ENCODE results near the gene MUSTN1.

The MUSTN1 gene

DNA sequence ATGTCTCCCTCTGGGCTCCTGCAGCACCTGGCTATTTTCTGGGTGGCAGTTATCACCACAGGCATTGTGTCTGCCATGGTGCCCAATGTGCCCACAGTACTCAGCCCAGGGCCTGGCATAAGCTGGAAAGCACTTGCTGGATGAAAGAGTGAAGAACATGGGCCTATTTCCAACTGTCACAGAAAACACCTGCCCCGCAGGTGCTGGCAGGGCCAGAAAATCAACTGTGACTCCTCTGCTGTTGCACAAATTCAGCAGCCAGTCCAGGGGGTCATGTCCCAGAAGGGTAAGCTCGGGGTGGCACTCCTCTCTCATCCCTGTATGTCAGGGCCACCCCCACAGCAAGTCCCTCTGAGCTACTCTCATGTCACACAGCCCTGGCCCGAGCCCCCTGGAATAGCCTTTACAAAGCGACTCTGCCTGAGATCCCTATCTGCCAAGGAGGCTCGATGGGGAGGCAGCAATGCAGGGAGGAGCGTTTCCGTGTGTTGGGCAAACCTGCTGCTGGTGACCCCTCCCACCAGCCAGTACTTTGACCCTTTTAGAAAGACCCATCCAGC is 23.3 kb downstream of the MUSTN1 start:
- H3K27ac ChIP-seq (ENCODE audit: insufficient read depth in 1 of 2, low read depth in 1 of 2, low read length in 2 of 2, poor library complexity in 1 of 2, severe bottlenecking in 2 of 2), result no peak overlapping the region
- ChIA-PET CTCF (interaction anchor here (1.0 to 2.6 kb wide), 3 partner anchors 10 to 32 kb away, joined by 3 to 12 read pairs (median 4); no protein-coding TSS in a partner anchor), POLR2A (no interaction called here)
- H3K4me1 ChIP-seq (ENCODE audit: control extremely low read depth in 1 of 4, control insufficient read depth in 4 of 4, insufficient read depth in 4 of 4, low read length in 3 of 4), result peaks cover 0 to 13% (median 10%) of the 10 kb centered on the region in 4 experiments
- 100% methylated on average over 7 of the region's 7 CpGs for WGBS (ENCODE audit: insufficient coverage)
- no peak overlapping the region for H3K4me3 ChIP-seq (ENCODE audit: control insufficient read depth in 1 of 7, extremely low read depth in 1 of 7, insufficient read depth in 4 of 7, low read depth in 2 of 7, low read length in 6 of 7)
- no peaks in the 10 kb centered on the region for H3K9me3 ChIP-seq (ENCODE audit: control extremely low read depth in 1 of 5, control insufficient read depth in 4 of 5, insufficient read depth in 2 of 5, low read depth in 1 of 5, low read length in 4 of 5)
- no peaks in the 10 kb centered on the region for H3K27me3 ChIP-seq (replicated peaks in 2 of 5; ENCODE audit: control insufficient read depth in 4 of 5, insufficient read depth in 5 of 5, low read length in 4 of 5)
- no peaks in the 10 kb centered on the region for H3K36me3 ChIP-seq (ENCODE audit: control insufficient read depth in 4 of 4, insufficient read depth in 4 of 4, low read length in 3 of 4)
- DNase-seq, result no peak

DNA sequence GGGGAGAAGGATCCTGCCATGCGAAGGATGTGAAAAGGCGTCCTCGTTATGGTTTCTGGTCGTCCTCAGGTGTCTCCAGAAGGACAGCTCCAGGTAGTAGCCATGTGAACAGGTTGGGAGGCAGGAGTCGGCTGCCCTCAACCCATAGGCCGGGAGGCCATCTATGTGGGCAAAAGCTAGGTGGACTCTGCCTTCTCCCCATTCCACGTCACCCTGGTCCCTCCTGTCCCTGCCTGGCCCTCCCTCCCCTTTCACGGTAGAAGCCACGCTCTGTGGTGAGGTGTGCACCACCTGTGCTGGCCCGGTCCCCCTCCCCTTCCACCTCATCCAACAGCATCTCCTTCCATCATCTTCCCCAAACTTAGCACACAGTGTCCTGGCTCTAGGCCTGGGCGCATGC is 23.9 kb downstream of the MUSTN1 start:
- no peak overlapping the region for H3K4me3 ChIP-seq (ENCODE audit: control insufficient read depth in 1 of 7, extremely low read depth in 1 of 7, insufficient read depth in 4 of 7, low read depth in 2 of 7, low read length in 6 of 7)
- H3K9me3 ChIP-seq (ENCODE audit: control extremely low read depth in 1 of 5, control insufficient read depth in 4 of 5, insufficient read depth in 2 of 5, low read depth in 1 of 5, low read length in 4 of 5), result no peaks in the 10 kb centered on the region
- WGBS (ENCODE audit: insufficient coverage), result 95% methylated on average over 10 of the region's 11 CpGs
- DNase-seq, result no peak
- H3K4me1 ChIP-seq (ENCODE audit: control extremely low read depth in 1 of 4, control insufficient read depth in 4 of 4, insufficient read depth in 4 of 4, low read length in 3 of 4), result peaks cover 0 to 13% (median 10%) of the 10 kb centered on the region in 4 experiments
- no peak overlapping the region for H3K27ac ChIP-seq (ENCODE audit: insufficient read depth in 1 of 2, low read depth in 1 of 2, low read length in 2 of 2, poor library complexity in 1 of 2, severe bottlenecking in 2 of 2)
- H3K27me3 ChIP-seq (replicated peaks in 2 of 5; ENCODE audit: control insufficient read depth in 4 of 5, insufficient read depth in 5 of 5, low read length in 4 of 5), result no peaks in the 10 kb centered on the region
- POLR2A ChIA-PET, result no interaction called here
- CTCF ChIA-PET, result interaction anchor here (1.0 to 2.6 kb wide), 3 partner anchors 10 to 33 kb away, joined by 3 to 12 read pairs (median 3); no protein-coding TSS in a partner anchor
- no peaks in the 10 kb centered on the region for H3K36me3 ChIP-seq (ENCODE audit: control insufficient read depth in 4 of 4, insufficient read depth in 4 of 4, low read length in 3 of 4)

DNA sequence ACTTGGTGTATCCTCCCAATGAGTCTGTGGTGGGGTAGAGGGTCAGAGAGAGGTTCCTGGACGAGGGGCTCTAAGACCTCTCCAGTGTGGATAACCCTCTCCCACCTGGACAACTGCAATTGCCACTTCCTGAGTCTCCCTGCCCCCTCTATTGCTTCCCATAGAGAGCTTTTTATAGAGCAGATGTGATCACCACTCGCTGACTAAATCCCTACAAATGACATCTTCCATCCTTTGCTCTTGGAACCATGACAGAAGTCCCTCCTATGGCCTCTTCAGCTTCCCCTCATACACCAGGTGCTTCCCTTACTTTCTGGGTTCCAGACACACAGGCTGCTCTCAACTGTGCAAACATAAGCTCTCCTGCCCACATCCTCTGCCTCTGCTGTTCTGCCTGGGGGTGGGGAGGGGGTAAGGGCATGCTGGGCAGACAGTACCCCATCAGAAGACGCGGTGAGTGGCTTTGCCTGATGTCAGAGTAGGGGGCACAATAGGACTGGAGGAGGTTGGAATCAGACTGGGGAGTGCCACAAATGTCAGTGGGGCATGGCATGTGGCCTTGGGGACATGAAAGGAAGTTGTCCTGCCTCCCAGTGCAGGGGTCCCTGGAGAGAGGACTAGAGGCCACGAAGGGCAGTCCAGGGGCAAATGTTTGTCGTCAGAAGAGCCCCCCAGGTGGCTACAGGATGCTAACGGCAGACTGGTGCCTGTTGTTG is 25.0 kb downstream of the MUSTN1 start:
- no peaks in the 10 kb centered on the region for H3K9me3 ChIP-seq (ENCODE audit: control extremely low read depth in 1 of 5, control insufficient read depth in 4 of 5, insufficient read depth in 2 of 5, low read depth in 1 of 5, low read length in 4 of 5)
- CTCF ChIA-PET, result interaction anchor here (1.0 to 1.7 kb wide), 5 partner anchors 9 to 34 kb away, joined by 3 to 5 read pairs (median 3); no protein-coding TSS in a partner anchor

DNA sequence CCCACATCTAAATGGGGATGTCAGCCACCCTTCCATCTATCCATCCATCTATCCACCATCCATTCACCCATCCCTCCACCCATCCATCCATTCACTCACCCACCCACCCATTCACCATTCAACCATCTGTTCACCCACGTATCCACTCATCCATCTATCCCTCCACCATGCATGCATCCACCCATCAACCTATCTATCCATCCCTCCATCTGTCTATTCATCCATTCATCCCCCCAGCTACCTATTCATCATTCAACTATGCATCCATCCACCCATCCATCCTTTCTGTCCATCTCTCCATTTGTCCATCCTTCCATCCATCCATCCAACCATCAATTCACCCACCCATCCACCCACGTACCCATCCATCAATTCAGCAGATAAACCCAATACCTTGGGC is 25.7 kb downstream of the MUSTN1 start:
- Histone ChIP-seq H3K9me3 (ENCODE audit: control extremely low read depth in 1 of 5, control insufficient read depth in 4 of 5, insufficient read depth in 2 of 5, low read depth in 1 of 5, low read length in 4 of 5) (no peaks in the 10 kb centered on the region), H3K36me3 (ENCODE audit: control insufficient read depth in 4 of 4, insufficient read depth in 4 of 4, low read length in 3 of 4) (no peaks in the 10 kb centered on the region), H3K27me3 (replicated peaks in 2 of 5; ENCODE audit: control insufficient read depth in 4 of 5, insufficient read depth in 5 of 5, low read length in 4 of 5) (no peaks in the 10 kb centered on the region), H3K4me3 (ENCODE audit: control insufficient read depth in 1 of 7, extremely low read depth in 1 of 7, insufficient read depth in 4 of 7, low read depth in 2 of 7, low read length in 6 of 7) (no peak overlapping the region), H3K4me1 (ENCODE audit: control extremely low read depth in 1 of 4, control insufficient read depth in 4 of 4, insufficient read depth in 4 of 4, low read length in 3 of 4) (peaks cover 0 to 13% (median 10%) of the 10 kb centered on the region in 4 experiments), H3K27ac (ENCODE audit: insufficient read depth in 1 of 2, low read depth in 1 of 2, low read length in 2 of 2, poor library complexity in 1 of 2, severe bottlenecking in 2 of 2) (peak overlapping the region in 1 of 2 experiments; percentile 6)
- ChIA-PET POLR2A (no interaction called here), CTCF (interaction anchor here (1.0 to 1.7 kb wide), 5 partner anchors 8 to 35 kb away, joined by 3 to 5 read pairs (median 3); no protein-coding TSS in a partner anchor)
- 86% methylated on average over 1 of the region's 2 CpGs for WGBS (ENCODE audit: insufficient coverage)
- DNase-seq, result no peak

More for the DNA sequence above, 25.0 kb downstream of the MUSTN1 start:
- H3K4me3 ChIP-seq (ENCODE audit: control insufficient read depth in 1 of 7, extremely low read depth in 1 of 7, insufficient read depth in 4 of 7, low read depth in 2 of 7, low read length in 6 of 7), result no peak overlapping the region
- H3K27me3 ChIP-seq (replicated peaks in 2 of 5; ENCODE audit: control insufficient read depth in 4 of 5, insufficient read depth in 5 of 5, low read length in 4 of 5), result no peaks in the 10 kb centered on the region
- peak; percentile 39 to 96 (median 92) for DNase-seq
- H3K36me3 ChIP-seq (ENCODE audit: control insufficient read depth in 4 of 4, insufficient read depth in 4 of 4, low read length in 3 of 4), result no peaks in the 10 kb centered on the region
- peak overlapping the region in 1 of 2 experiments; percentile 6 for H3K27ac ChIP-seq (ENCODE audit: insufficient read depth in 1 of 2, low read depth in 1 of 2, low read length in 2 of 2, poor library complexity in 1 of 2, severe bottlenecking in 2 of 2)
- POLR2A ChIA-PET, result no interaction called here
- WGBS (ENCODE audit: insufficient coverage), result 51% methylated on average over 7 of the region's 7 CpGs
- peaks cover 0 to 13% (median 10%) of the 10 kb centered on the region in 4 experiments for H3K4me1 ChIP-seq (ENCODE audit: control extremely low read depth in 1 of 4, control insufficient read depth in 4 of 4, insufficient read depth in 4 of 4, low read length in 3 of 4)

DNA sequence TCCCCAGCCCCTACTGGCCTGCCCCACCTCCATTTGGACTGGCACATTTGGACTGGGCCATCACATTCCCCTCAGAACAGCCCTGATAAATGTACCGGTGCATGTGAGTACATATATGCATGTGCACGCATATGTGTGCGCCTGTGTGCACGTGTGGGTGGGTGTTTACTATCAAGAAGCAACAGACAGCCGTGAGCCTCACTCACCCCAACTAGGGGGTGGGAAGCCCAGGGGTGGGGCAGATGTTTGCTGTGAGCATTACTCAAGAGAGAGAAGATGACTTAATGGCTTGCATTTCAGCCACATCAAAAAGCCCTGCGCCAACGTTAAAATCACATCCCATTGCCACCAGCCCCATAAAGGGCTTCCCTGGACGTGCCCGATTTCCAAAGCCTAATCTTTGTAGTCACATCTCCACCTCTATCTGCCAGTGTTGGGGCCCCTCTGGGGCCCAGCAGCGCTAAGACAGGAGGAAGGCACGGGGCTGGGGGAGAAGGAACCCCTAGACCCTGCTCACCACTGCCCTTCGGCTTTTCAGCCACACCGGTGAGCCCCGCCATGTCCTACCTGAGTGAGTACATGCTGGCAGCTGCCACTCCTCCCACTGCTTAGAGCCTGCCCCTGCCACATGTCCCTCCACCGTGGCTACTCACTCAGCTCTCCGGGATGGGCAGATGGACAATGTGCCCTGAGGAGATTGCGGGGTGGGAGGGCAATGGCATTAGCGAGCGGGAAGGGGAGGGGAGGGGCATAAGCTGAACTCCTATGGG is 29.4 kb downstream of the MUSTN1 start:
- Histone ChIP-seq H3K9me3 (ENCODE audit: control extremely low read depth in 1 of 5, control insufficient read depth in 4 of 5, insufficient read depth in 2 of 5, low read depth in 1 of 5, low read length in 4 of 5) (no peaks in the 10 kb centered on the region), H3K4me3 (ENCODE audit: control insufficient read depth in 1 of 7, extremely low read depth in 1 of 7, insufficient read depth in 4 of 7, low read depth in 2 of 7, low read length in 6 of 7) (no peak overlapping the region), H3K4me1 (ENCODE audit: control extremely low read depth in 1 of 4, control insufficient read depth in 4 of 4, insufficient read depth in 4 of 4, low read length in 3 of 4) (peaks cover 0 to 13% (median 10%) of the 10 kb centered on the region in 4 experiments), H3K27me3 (replicated peaks in 2 of 5; ENCODE audit: control insufficient read depth in 4 of 5, insufficient read depth in 5 of 5, low read length in 4 of 5) (no peaks in the 10 kb centered on the region), H3K36me3 (ENCODE audit: control insufficient read depth in 4 of 4, insufficient read depth in 4 of 4, low read length in 3 of 4) (no peaks in the 10 kb centered on the region), H3K27ac (ENCODE audit: insufficient read depth in 1 of 2, low read depth in 1 of 2, low read length in 2 of 2, poor library complexity in 1 of 2, severe bottlenecking in 2 of 2) (no peak overlapping the region)
- DNase-seq, result no peak
- ChIA-PET CTCF (no interaction called here), POLR2A (no interaction called here)
- WGBS (ENCODE audit: insufficient coverage), result 90% methylated on average over 10 of the region's 19 CpGs

DNA sequence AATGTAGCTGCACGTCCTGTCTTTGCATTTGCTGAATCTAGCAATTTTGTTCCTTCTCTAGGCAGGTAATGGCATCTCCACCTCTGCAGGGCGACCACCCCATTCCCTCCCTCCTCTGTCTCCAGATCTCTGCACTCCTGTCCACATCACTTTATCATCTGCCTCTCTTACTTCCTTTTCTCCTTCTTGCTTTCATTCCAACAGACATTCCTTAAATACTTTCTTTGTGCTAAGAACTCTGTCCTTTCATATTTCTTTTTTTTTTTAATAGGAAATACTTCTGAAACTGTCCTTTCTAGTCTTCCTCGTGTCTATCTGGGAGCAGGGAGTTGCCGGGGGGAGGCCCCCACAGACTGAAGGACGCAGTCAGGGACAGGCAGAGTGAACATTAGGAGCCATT is 33.0 kb downstream of the MUSTN1 start:
- Histone ChIP-seq H3K27me3 (replicated peaks in 2 of 5; ENCODE audit: control insufficient read depth in 4 of 5, insufficient read depth in 5 of 5, low read length in 4 of 5) (no peaks in the 10 kb centered on the region), H3K36me3 (ENCODE audit: control insufficient read depth in 4 of 4, insufficient read depth in 4 of 4, low read length in 3 of 4) (no peaks in the 10 kb centered on the region), H3K9me3 (ENCODE audit: control extremely low read depth in 1 of 5, control insufficient read depth in 4 of 5, insufficient read depth in 2 of 5, low read depth in 1 of 5, low read length in 4 of 5) (no peaks in the 10 kb centered on the region), H3K4me3 (ENCODE audit: control insufficient read depth in 1 of 7, extremely low read depth in 1 of 7, insufficient read depth in 4 of 7, low read depth in 2 of 7, low read length in 6 of 7) (no peak overlapping the region), H3K4me1 (ENCODE audit: control extremely low read depth in 1 of 4, control insufficient read depth in 4 of 4, insufficient read depth in 4 of 4, low read length in 3 of 4) (no peaks in the 10 kb centered on the region), H3K27ac (ENCODE audit: insufficient read depth in 1 of 2, low read depth in 1 of 2, low read length in 2 of 2, poor library complexity in 1 of 2, severe bottlenecking in 2 of 2) (no peak overlapping the region)
- no peak for DNase-seq
- ChIA-PET POLR2A (no interaction called here), CTCF (interaction anchor here (1.3 to 1.4 kb wide), 2 partner anchors 20 to 21 kb away, joined by 4 read pairs; no protein-coding TSS in a partner anchor)
- WGBS (ENCODE audit: insufficient coverage), result 97% methylated on average over 5 of the region's 5 CpGs

Data from common myeloid progenitor, CD34-positive (primary cell).